Ishikawa (cell line): ENCODE results near the gene UTRN.

Source experiments
- CEBPB ChIP-seq: IDR thresholded peaks from 2 replicates; pipeline ENCODE4 v1.6.1; 2012
- CREB1 ChIP-seq: IDR thresholded peaks from 2 replicates; pipeline ENCODE4 v1.6.1; 2012; ENCODE audit warnings: low read depth
- EGR1 ChIP-seq: IDR thresholded peaks from 2 replicates; pipeline ENCODE4 v1.6.1; 2012
- EP300 ChIP-seq: IDR thresholded peaks from 2 replicates; pipeline ENCODE4 v1.6.1; 2012; ENCODE audit warnings: borderline replicate concordance
- FOXM1 ChIP-seq: IDR thresholded peaks from 2 replicates; pipeline ENCODE4 v1.6.1; 2012; ENCODE audit warnings: low read depth, borderline replicate concordance
- MAX ChIP-seq: IDR thresholded peaks from 2 replicates; pipeline ENCODE4 v1.6.1; 2012
- NFIC ChIP-seq: IDR thresholded peaks from 2 replicates; pipeline ENCODE4 v1.6.1; 2012
- RAD21 ChIP-seq: IDR thresholded peaks from 2 replicates; pipeline ENCODE4 v1.6.1; 2012; ENCODE audit warnings: low read depth
- TAF1 ChIP-seq: IDR thresholded peaks from 2 replicates; pipeline ENCODE4 v1.6.1; 2012; ENCODE audit warnings: low read depth, mild to moderate bottlenecking
- TCF12 ChIP-seq: IDR thresholded peaks from 2 replicates; pipeline ENCODE4 v1.6.1; 2012; ENCODE audit warnings: low read depth
- TEAD4 ChIP-seq: IDR thresholded peaks from 2 replicates; pipeline ENCODE4 v1.6.1; 2012
- USF1 ChIP-seq: IDR thresholded peaks from 2 replicates; pipeline ENCODE4 v1.6.1; 2012
- YY1 ChIP-seq: IDR thresholded peaks from 2 replicates; pipeline ENCODE4 v1.6.1; 2012; ENCODE audit warnings: low read depth
- ZBTB7A ChIP-seq: IDR thresholded peaks from 2 replicates; pipeline ENCODE4 v1.6.1; 2012; ENCODE audit warnings: low read depth
- TF ChIP-seq, protein P1 (sequence below): IDR thresholded peaks from 2 replicates; pipeline ENCODE4 v1.6.1; 2012; ENCODE audit warnings: low read depth, mild to moderate bottlenecking

Gene UTRN

DNA sequence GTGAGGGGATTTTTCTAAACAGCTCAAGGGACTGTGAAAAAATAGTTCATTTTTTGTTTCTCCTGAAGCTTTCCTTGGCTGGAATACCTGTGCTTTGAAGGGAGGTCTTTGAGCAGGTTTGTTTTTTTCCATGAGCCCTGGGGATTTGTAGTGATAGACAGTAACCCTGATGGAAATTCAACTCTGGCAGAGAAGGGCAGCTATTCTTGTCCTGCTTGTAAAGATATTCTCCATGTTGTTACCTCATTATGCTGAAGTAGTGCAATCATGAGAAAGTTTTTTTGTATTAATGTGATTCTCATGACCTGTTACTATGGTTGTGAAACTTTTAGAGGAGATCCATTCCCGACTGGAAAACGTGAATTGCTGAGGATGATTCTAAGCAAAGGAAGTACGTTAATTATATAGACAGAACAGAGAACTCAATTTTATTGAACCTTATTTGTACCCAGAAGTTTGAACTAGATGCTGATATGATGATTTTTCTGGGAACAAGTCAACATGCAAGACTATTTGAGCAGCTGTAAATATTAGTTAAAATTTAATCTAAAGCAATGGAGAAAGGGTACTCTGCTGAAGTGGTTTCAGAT is 12.5 kb downstream of the UTRN start:
- TF ChIP-seq EGR1 = no peak
- no peak for TF ChIP-seq MAX
- no peak for TF ChIP-seq TCF12
- no peak for TF ChIP-seq NFIC
- TF ChIP-seq EP300 = no peak

- TF ChIP-seq YY1 (no peak), MAX (no peak), EP300 (no peak), TEAD4 (no peak), CREB1 (no peak), NFIC (no peak), ZBTB7A (no peak), TAF1 (no peak)
- TF ChIP-seq, protein P1, sequence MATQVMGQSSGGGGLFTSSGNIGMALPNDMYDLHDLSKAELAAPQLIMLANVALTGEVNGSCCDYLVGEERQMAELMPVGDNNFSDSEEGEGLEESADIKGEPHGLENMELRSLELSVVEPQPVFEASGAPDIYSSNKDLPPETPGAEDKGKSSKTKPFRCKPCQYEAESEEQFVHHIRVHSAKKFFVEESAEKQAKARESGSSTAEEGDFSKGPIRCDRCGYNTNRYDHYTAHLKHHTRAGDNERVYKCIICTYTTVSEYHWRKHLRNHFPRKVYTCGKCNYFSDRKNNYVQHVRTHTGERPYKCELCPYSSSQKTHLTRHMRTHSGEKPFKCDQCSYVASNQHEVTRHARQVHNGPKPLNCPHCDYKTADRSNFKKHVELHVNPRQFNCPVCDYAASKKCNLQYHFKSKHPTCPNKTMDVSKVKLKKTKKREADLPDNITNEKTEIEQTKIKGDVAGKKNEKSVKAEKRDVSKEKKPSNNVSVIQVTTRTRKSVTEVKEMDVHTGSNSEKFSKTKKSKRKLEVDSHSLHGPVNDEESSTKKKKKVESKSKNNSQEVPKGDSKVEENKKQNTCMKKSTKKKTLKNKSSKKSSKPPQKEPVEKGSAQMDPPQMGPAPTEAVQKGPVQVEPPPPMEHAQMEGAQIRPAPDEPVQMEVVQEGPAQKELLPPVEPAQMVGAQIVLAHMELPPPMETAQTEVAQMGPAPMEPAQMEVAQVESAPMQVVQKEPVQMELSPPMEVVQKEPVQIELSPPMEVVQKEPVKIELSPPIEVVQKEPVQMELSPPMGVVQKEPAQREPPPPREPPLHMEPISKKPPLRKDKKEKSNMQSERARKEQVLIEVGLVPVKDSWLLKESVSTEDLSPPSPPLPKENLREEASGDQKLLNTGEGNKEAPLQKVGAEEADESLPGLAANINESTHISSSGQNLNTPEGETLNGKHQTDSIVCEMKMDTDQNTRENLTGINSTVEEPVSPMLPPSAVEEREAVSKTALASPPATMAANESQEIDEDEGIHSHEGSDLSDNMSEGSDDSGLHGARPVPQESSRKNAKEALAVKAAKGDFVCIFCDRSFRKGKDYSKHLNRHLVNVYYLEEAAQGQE = no peak
Measured at GRCh38 chr6:144298194-144298593, 13.1 kb downstream of the UTRN start.

GRCh38 chr6:144298916-144299315 is 13.8 kb downstream of the UTRN start:
- no peak for TF ChIP-seq CREB1
- TF ChIP-seq ZBTB7A = no peak
- no peak for TF ChIP-seq TAF1
- TF ChIP-seq USF1 = no peak
- TF ChIP-seq NFIC = no peak

DNA sequence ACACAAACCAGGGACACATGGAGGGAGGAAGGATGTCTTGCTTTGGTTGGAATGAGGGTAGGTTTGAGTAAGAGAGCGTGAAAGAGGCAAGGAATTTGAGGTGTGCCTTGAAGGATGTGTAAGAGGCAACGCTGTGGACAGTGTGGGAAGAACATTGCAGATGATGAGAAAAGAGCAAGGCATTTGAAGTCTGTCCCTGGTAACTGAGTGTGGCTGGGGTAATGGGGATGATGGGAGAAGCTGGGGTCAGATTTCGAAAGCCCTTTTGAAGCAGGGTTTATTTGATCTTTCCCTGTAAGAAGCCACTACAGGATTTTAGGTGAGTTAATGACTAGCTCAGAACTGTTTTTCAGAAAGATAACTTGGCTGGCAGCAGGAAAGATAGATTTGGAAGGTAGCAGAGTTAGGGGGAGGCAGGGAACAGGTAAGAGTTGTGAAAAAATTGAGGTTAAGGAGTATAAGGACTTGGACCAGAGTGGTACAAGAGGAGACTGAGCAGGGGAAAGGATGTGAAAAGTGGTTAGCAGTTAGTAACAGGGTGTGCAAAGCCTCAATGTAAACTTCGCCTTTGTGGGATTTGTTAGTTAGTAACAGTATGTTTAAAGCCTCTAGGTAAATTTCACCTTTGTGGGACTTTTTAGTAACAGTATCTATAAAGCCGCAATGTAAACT is 17.7 kb downstream of the UTRN start:
- TF ChIP-seq TAF1 (no peak), NFIC (no peak), EP300 (no peak), USF1 (no peak), RAD21 (no peak), TEAD4 (no peak), FOXM1 (no peak), EGR1 (no peak), YY1 (no peak), TCF12 (no peak), CREB1 (no peak), CEBPB (no peak), ZBTB7A (no peak)
- TF ChIP-seq, protein P1 = no peak

- TF ChIP-seq TEAD4 (no peak), FOXM1 (no peak), CREB1 (no peak), MAX (no peak)
- TF ChIP-seq, protein P1 = no peak
Measured at GRCh38 chr6:144304223-144304848, 19.2 kb downstream of the UTRN start.
